Ovary (tissue), 3 donors: ENCODE results near the gene EDN1.

Experiments
- EP300 ChIP-seq: sonication (generic); formaldehyde crosslinking; IDR thresholded peaks from one replicate; pipeline ENCODE4 v1.6.1; 2017; ENCODE audit warnings: antibody characterized with exemption
- POLR2A ChIP-seq: fragments of 450-650 bp; IDR thresholded peaks from one replicate; pipeline ENCODE4 v1.6.1; 2017; ENCODE audit warnings: antibody characterized with exemption, mild to moderate bottlenecking, moderate library complexity
- TF ChIP-seq, protein P1 (sequence below), 3 donors: fragments of 450-650 bp in 2 of 3; fragments of 200-600 bp in 1 of 3; IDR thresholded peaks; one replicate each; pipeline versions ENCODE4 v1.5.1 to v1.8.0; 2016 to 2022; ENCODE audit warnings: antibody characterized with exemption in 3 of 3, mild to moderate bottlenecking in 1 of 3
- donor health status: DM: no; HTN: no; CAD: no.

DNA sequence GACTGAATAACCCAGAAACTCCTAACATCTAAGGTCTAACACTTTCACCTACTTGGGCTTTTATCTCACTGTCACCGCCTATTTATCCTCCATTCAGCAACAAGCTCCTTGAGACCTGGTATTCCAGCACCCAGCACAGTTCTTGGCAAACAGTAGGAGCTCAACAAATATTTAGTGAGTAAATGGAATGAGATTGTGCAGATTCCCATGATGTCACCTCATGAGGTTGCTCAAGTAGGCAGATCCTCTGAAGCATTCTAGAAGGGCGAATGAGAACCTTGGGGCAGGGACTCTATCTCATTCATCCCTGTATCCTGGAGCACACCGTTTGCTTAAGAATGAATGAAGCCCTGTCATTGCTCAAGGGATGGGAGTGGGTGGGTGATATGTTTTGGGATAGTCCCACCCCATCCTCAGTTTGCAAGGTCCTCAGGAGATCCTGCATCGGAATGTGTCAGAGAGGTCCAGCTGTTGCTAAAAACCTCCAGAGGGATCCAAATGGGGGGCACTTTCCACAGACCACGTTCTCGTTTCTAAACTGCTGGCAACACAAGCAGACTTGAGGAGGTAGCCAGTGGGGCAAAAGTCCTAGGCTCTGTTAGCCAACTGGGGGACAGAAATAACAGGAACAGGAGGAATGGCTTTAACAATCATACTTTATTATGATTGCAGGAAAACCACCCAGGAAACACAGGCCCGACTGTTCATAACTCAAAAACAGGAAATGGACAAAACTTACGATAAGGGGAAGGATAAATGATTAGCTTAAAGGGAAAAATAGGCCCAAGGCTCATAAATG is 42.0 kb downstream of the EDN1 start:
- TF ChIP-seq, protein P1, sequence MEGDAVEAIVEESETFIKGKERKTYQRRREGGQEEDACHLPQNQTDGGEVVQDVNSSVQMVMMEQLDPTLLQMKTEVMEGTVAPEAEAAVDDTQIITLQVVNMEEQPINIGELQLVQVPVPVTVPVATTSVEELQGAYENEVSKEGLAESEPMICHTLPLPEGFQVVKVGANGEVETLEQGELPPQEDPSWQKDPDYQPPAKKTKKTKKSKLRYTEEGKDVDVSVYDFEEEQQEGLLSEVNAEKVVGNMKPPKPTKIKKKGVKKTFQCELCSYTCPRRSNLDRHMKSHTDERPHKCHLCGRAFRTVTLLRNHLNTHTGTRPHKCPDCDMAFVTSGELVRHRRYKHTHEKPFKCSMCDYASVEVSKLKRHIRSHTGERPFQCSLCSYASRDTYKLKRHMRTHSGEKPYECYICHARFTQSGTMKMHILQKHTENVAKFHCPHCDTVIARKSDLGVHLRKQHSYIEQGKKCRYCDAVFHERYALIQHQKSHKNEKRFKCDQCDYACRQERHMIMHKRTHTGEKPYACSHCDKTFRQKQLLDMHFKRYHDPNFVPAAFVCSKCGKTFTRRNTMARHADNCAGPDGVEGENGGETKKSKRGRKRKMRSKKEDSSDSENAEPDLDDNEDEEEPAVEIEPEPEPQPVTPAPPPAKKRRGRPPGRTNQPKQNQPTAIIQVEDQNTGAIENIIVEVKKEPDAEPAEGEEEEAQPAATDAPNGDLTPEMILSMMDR (IDR thresholded peaks at IDR 0.05): no peak
- TF ChIP-seq EP300: no peak
- TF ChIP-seq POLR2A: no peak
